Lower lobe of right lung (tissue), 2 donors: Measurements from ENCODE around the gene SYNE2. TPM values are rescaled to one million over a fixed set of nuclear protein-coding genes. Genes with fewer than 3 reads are reported as not detected.
"Not testable (repeated sequence)": the region's sequence is repeated elsewhere in the genome, so short reads cannot be mapped to it uniquely, and the experiment has no call there.

Experiments used
- ATAC-seq, 2 donors: fragments of 200-7000 bp; cut with Tn5 transposase; one replicate each; pipeline ENCODE4 v1.9.1; 2020 to 2022; ENCODE audit warnings: mild to moderate bottlenecking in 2 of 2, moderate library complexity in 2 of 2
- DNase-seq: peaks from one replicate; pipeline ENCODE4 v3.0.0-alpha.2; 2020
- H3K27ac ChIP-seq: fragments of 200-600 bp; one replicate; pipeline ENCODE4 v1.8.0; 2022
- H3K27me3 ChIP-seq: fragments of 200-600 bp; one replicate; pipeline ENCODE4 v1.8.0; 2022; ENCODE audit warnings: low read depth
- H3K36me3 ChIP-seq: fragments of 200-600 bp; one replicate; pipeline ENCODE4 v1.8.0; 2022; ENCODE audit warnings: mild to moderate bottlenecking
- H3K4me1 ChIP-seq: fragments of 200-600 bp; one replicate; pipeline ENCODE4 v1.8.0; 2022
- H3K4me3 ChIP-seq: fragments of 200-600 bp; one replicate; pipeline ENCODE4 v1.8.0; 2022; ENCODE audit warnings: mild to moderate bottlenecking
- H3K9me3 ChIP-seq: fragments of 200-600 bp; one replicate; pipeline ENCODE4 v1.8.0; 2022
- CTCF ChIP-seq: fragments of 200-600 bp; IDR thresholded peaks from one replicate; pipeline ENCODE4 v1.8.0; 2022; ENCODE audit warnings: antibody characterized with exemption, mild to moderate bottlenecking
- intact Hi-C: fragments of 100-400 bp; cut with DNase I; formaldehyde crosslinking; loops from one replicate; pipeline ENCODE4 v1.11.0; 2022
- total RNA-seq: library from RNA; stranded (reverse); fragmentation: NEBNext Ultra II Directional; extraction: Animal tissue kit (Norgen Biotek cat#: 25700); gene quantifications from one replicate; pipeline ENCODE4 v1.2.1, GENCODE V29; 2021
- donor health status: DM: no; HTN: yes; CAD: no; lungs with severe emphysema.

The SYNE2 gene
- total RNA-seq, 1 donor from 2014 or later: 129 TPM

DNA sequence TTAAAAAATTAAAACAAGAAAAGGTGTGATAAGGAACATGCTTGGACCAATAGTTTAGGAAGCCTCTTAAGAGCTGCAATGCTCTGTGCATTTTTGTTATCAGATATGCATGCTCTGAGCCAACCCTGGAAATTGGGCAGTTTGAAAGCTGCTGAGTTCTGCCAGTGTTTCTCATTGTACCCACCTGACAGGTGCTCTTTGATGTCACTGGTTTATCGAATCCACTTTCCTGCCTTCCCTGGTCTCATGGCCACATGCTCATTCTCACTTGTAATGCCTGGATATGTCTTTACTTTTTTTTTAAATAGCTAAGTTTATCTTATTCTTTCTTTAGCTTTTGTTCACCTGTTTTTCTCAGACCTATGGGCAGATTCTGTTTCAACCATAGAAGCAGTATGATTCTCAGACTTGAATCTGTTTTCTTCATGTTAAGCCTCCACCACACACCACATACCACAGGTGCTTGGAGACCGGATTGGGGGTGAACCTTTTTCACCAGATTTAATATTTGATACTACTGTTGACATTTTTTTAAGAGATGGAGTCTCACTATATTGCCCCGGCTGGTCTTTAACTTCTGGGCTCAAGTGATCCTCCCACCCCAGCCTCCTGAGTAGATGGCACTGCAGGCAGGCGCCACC is 350.7 kb downstream of the SYNE2 start:
- peak in 1 of 2 donors; percentile 46 for ATAC-seq
- DNase-seq: no peak
- TF ChIP-seq CTCF: no peak
- Histone ChIP-seq H3K36me3 (peaks cover 11% of the 10 kb centered on the region), H3K27ac (no peak overlapping the region), H3K4me1 (peaks cover 14% of the 10 kb centered on the region), H3K27me3 (no peaks in the 10 kb centered on the region), H3K4me3 (no peak overlapping the region), H3K9me3 (no peaks in the 10 kb centered on the region)
- intact Hi-C loops: no loop called here

- intact Hi-C loops: no loop called here
- H3K9me3 ChIP-seq: no peaks in the 10 kb centered on the region
- H3K27ac ChIP-seq: peak overlapping the region; percentile 67
- H3K4me1 ChIP-seq: peaks cover 17% of the 10 kb centered on the region
- no peaks in the 10 kb centered on the region for H3K27me3 ChIP-seq
- ATAC-seq: no peak
- H3K4me3 ChIP-seq: no peak overlapping the region
- TF ChIP-seq CTCF: no peak
- DNase-seq: no peak
- peaks cover 52% of the 10 kb centered on the region for H3K36me3 ChIP-seq
Measured at GRCh38 chr14:64208261-64208660, 355.5 kb downstream of the SYNE2 start.

DNA sequence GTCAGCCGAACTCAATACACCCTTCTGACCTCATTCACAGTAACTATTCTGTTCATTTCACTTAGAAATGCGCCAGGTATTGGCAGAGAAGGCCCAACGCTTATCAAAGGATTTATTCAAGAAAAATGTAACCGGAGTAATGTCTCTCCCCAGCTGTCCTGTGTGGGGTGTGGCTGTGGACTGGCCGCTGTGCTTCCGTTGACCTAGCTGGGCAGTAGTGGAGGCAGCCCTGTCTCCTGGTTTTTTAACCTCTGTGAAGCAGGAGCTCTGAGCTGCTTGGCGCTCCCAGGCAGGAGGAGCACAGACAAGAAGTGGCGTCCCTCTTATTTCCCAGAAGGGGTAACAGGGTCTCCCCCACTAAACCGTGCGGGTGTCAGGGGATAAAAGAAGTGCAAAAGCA is 356.2 kb downstream of the SYNE2 start:
- peak overlapping the region; percentile 67 for H3K27ac ChIP-seq
- H3K4me1 ChIP-seq: peaks cover 25% of the 10 kb centered on the region
- peak; percentile 16 to 36 for ATAC-seq
- DNase-seq: no peak
- H3K9me3 ChIP-seq: no peaks in the 10 kb centered on the region
- H3K4me3 ChIP-seq: peak overlapping the region; percentile 24
- H3K36me3 ChIP-seq: peaks cover 60% of the 10 kb centered on the region
- intact Hi-C loops: no loop called here
- no peak for TF ChIP-seq CTCF
- no peaks in the 10 kb centered on the region for H3K27me3 ChIP-seq

DNA sequence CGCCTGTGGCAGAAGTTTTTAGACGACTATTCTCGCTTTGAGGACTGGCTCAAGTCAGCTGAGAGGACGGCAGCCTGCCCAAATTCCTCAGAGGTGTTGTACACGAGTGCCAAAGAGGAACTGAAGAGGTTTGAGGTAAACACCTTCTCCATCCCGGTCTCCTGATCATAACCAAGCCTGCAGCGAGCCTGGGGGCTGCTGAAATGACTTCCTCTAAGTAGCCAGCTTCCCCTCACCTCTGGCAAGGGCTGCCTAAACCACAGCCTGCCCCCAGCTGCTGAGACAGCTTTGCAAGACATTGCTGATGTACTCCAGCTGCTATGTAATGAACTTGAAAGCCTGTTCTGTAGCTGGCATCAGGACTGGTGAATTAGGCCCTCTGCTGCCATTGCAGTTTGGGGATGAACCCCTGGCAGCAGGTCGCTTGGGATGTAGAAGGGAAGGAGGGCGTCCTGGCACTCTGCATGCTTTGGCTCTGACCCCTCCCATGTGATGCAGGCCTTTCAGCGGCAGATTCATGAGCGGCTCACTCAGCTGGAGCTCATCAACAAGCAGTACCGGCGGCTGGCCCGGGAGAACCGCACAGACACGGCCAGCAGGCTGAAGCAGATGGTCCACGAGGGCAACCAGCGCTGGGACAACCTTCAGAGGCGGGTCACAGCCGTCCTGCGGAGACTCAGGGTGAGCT is 356.8 kb downstream of the SYNE2 start:
- Histone ChIP-seq H3K27ac (peak overlapping the region; percentile 67), H3K9me3 (no peaks in the 10 kb centered on the region), H3K27me3 (no peaks in the 10 kb centered on the region), H3K36me3 (peaks cover 64% of the 10 kb centered on the region), H3K4me1 (peaks cover 28% of the 10 kb centered on the region), H3K4me3 (peak overlapping the region; percentile 24)
- DNase-seq: peak; percentile 83
- TF ChIP-seq CTCF: no peak
- intact Hi-C loops: no loop called here
- peak; percentile 74 to 84 for ATAC-seq

DNA sequence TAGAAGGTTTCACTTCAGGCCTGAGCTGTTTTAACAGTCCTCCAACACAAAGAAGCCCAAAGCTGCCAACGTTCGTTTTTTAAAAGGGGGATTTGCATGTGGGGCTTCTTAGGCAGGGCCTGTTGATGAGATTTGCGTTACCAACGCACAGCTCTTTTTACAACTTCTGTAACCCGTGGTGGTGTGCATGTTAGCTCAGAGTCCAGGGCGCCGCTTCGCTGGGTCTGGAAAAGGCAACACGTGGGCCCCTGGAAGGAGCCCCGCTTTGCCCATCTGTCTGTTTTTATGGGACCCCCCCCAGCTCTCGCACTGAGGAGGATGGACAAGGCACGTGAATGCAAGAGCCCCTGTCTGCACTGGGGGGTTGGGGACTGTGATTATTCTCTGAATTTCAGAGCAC is 357.4 kb downstream of the SYNE2 start:
- Histone ChIP-seq H3K27ac (peak overlapping the region; percentile 67), H3K36me3 (peaks cover 67% of the 10 kb centered on the region), H3K4me3 (peak overlapping the region; percentile 24), H3K27me3 (no peaks in the 10 kb centered on the region), H3K9me3 (no peaks in the 10 kb centered on the region), H3K4me1 (peaks cover 28% of the 10 kb centered on the region)
- intact Hi-C loops: no loop called here
- DNase-seq: no peak
- no peak for ATAC-seq
- TF ChIP-seq CTCF: no peak

- H3K9me3 ChIP-seq, intact Hi-C loops, H3K27ac ChIP-seq, DNase-seq, H3K27me3 ChIP-seq, H3K4me3 ChIP-seq, ATAC-seq: not testable (repeated sequence)
- Histone ChIP-seq H3K4me1 (peaks cover 28% of the 10 kb centered on the region), H3K36me3 (peaks cover 74% of the 10 kb centered on the region)
Measured at GRCh38 chr14:64210912-64211311, 358.1 kb downstream of the SYNE2 start.
